Jurkat, Clone E6-1 (cell line): ENCODE measurements around the gene PIGA. TPM values are rescaled to one million over a fixed set of nuclear protein-coding genes. Genes with fewer than 3 reads are reported as not detected.

Experiments used
- DNase-seq: peaks from one replicate; pipeline ENCODE4 v3.0.0-alpha.2; 2011; ENCODE audit warnings: low read depth, low spot score
- H3K4me3 ChIP-seq: 2 replicates; pipeline ENCODE4 v1.5.1; 2011; ENCODE audit warnings: mild to moderate bottlenecking, low read length, control low read depth, moderate library complexity
- polyA plus RNA-seq: library from polyadenylated mRNA; unstranded; fragments of >200 nt; gene quantifications from one replicate; pipeline ENCODE4 v1.2.1, GENCODE V29; 2012; ENCODE audit warnings: missing spikeins; ENCODE audit not compliant: insufficient read length, insufficient read depth

PIGA gene, protein sequence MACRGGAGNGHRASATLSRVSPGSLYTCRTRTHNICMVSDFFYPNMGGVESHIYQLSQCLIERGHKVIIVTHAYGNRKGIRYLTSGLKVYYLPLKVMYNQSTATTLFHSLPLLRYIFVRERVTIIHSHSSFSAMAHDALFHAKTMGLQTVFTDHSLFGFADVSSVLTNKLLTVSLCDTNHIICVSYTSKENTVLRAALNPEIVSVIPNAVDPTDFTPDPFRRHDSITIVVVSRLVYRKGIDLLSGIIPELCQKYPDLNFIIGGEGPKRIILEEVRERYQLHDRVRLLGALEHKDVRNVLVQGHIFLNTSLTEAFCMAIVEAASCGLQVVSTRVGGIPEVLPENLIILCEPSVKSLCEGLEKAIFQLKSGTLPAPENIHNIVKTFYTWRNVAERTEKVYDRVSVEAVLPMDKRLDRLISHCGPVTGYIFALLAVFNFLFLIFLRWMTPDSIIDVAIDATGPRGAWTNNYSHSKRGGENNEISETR
- 7.5 TPM for polyA plus RNA-seq

DNA sequence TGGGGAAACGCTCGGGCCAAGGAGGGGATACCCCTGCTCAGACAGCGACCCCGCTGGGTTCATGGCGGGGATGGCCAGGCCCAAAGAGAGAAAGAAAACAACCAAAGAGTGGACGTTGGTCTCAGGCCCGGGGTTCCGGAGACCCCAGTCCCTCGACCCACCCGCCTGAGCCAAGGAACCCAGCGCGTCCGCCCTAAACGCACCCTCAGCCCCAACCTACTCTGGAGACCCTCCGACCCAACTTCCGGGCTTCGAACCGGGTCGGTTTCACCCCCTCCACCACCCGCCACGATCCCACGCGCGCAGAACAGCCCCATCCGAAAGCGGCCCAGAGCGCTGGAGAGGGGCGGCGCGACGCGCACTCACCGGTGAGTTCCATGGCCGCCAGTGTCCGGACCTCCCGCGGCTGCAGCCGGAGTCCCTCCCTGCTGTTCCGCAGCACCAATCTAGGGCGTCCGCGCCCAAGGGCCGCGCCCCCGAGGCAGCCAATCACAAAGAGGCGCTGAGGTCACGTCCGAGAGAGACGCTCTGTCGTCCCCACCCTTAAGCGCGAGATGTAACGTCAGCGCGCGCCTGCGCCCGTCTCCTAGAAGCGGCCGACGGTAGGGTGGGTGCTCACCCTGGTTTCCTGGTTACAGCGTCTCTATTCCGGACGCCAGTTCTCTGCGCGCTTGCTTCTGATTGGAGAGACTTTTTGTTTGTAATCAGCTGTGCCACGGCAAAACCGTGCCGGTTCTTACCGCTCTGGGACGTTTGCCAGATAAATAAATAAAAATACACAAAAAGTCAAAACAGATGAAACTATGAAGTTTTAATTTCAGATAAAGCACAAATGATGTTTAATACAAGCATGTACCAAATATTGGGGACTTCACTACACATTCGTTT lies at the start of gene PIGA:
Gene PIGA, minus strand, starts transcription at position 389 of the 888 bp plus-strand sequence. CDS start 3,593 bp downstream, outside the sequence.
- peak within 1 kb of the TSS; percentile 80 for H3K4me3 ChIP-seq
- DNase-seq: peak; percentile 89

DNA sequence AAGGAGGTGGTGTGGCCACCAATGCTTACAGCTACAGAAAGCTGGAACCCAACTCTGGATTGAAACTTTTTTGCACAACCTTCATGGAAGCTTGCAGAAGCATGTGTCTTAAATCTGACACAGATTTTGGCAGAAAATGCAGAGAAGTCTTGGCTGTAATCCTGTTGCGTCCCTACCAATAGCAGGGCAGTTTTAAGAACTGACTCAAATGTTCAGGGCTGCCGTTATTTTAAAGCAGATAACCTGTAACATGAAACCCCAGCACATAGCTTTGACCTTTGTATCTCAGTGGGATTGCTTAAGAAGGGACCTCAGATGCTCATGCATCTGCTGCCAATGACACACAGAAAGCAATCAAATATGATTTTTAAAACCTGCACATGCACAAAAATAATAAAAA lies 49.0 kb upstream of the PIGA start, which contains the start of gene VEGFD:
Gene VEGFD, minus strand, starts transcription at position 110 of the 400 bp plus-strand sequence. CDS start 467 bp downstream, outside the sequence.
- no peak within 1 kb of the TSS for H3K4me3 ChIP-seq
- DNase-seq: no peak

DNA sequence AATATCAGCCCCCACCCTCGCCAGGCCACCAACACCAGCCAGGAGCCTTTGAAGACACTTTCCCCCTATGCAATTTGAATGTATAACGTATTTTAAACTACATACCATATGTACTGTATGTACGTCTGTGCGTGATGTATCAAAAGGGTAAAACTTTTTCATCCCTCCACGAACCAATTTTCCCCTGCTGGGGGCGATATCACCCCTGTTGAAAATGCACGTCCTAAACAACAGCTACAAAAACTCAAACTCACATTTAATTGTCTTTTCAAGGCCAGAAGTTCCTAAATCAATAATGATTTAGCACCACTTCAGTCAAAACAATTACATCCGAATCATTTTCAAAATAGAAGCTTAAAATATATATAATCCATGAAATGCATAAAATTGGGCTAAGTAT lies 47.5 kb upstream of the PIGA start:
- no peak for DNase-seq
- no peak overlapping the region for H3K4me3 ChIP-seq

DNA sequence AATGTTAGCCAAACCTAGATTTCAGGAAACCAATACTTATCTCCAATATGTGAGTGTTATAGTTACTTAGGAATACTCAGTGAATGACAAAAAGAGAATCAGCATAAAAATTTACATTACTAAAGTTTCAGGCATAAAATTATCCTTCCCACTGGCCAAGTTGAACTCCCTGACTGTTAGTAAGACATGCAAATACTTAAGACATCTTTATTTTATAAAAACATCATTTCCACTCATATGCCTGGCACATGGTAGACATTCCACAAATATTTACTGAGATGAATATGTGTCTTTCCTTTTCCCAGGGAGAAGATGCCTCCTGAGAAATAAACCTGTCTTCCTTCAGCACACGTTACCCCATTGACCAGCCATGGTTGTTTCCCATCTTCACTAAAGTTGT lies 41.6 kb upstream of the PIGA start:
- H3K4me3 ChIP-seq: no peak overlapping the region
- DNase-seq: no peak

DNA sequence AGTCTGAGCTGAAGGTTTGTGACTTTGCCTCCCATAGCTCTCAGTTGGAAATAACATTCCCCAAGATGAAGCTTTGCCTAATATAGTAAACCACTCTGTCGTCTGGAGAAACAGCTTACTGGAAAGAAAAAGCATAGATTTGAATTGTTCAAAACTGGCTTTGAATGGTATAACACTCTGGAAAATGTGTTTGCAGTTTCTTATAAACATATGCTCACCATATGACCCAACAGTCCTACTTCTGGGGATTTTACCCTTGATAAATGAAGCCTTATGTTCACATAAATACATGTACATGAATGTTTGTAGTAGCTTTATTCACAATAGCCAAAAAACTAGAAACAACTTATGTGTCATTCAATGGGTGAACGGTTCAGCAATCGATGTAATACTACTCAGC lies 38.7 kb upstream of the PIGA start:
- no peak for DNase-seq
- H3K4me3 ChIP-seq: no peak overlapping the region

DNA sequence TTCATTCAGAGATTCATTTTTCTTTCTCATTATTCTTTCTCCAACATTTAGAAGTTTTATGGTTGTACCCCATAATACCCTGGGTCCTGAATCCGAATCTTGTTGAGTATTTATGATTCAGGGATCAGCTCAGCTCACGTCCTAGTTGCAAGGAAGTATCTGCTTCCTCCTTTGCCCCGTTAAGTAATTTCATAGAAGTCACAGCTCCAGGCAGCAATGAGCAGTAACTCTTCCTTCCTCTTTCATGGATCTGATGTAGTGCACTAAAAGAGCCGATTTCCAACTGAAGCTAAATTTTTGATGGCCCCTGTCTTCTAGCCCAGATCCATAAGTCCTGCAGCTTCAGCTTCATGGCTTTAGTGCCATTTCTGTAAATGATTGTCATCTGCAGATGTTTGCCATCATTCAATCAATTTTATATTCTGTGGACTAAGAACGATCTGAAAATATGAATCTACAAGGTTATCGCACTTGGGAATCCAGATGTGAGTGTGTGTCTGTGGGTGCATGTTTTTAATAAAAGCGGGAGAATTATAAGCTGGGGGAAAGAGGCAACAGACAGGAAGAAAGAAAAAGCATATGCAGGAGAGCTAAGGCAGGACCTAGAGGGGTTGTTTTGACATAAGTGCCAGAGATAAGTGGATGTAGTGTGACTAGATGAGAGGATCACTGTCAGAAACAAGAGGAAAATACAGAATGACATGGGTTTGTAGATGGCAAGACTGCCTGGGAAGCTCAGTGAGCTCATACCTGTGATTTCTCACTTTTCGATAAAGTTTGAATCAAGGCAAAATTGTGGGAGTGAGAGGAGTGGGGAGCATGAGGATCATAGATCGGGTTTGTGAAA lies 31.4 kb upstream of the PIGA start:
- no peak for DNase-seq
- H3K4me3 ChIP-seq: no peak overlapping the region

DNA sequence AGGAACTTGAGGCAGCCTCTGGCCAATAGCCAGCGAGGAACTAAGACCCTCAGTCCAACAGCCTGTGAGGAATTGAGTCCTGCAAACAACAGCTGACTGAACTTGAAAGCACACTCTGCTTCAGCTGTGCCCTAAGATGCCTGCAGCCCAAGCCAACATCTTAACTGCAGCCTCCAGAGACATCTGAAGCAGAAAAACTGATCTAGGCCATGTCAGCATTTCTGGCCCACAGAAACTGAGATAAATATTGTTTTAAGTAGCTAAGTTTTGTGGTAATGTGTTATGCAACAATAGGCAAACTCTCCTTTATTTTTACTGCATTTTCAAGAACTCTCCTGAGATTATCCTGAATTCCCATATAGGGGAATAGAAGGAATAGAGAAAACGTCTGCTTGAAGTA lies 24.4 kb upstream of the PIGA start:
- H3K4me3 ChIP-seq: no peak overlapping the region

DNA sequence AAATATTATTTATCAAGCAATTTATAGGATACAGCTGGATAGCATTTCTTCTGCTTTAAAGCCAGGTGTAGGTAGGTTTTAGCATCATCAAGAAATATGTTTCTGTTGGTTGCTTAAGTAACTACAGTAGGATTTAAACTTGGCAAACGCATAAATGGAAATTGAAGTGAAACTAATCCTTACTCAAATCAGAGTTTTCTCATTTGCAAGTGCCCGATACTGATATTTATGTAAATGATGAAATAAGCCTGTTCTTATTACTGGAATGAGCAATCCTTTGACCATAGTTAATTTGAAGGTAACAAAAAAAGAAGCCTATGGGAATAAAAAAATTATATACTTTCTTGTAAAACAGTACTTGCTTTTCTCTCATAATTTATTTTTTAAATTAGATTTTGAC lies 23.2 kb upstream of the PIGA start:
- no peak overlapping the region for H3K4me3 ChIP-seq
- DNase-seq: no peak

More for the DNA sequence above, 24.4 kb upstream of the PIGA start:
- no peak for DNase-seq

DNA sequence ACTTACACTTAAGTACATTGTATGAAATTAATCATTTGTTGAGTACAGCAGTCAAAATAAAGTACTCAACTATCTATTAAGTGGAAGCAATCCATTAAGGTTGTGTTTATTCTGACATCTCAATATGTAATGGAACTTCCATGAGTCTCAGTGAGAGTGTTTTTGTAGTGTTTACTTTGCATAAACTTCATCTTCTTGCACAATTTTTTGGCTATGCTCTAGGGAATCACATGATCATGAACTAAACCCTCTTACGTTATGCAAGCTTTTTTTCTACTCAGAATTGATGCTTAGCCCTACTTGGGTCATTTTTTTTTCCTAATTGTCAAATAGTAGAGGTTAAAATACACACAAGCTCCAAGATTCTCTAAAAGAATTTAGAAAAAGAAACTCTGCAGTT lies 21.1 kb upstream of the PIGA start:
- no peak overlapping the region for H3K4me3 ChIP-seq
- no peak for DNase-seq

DNA sequence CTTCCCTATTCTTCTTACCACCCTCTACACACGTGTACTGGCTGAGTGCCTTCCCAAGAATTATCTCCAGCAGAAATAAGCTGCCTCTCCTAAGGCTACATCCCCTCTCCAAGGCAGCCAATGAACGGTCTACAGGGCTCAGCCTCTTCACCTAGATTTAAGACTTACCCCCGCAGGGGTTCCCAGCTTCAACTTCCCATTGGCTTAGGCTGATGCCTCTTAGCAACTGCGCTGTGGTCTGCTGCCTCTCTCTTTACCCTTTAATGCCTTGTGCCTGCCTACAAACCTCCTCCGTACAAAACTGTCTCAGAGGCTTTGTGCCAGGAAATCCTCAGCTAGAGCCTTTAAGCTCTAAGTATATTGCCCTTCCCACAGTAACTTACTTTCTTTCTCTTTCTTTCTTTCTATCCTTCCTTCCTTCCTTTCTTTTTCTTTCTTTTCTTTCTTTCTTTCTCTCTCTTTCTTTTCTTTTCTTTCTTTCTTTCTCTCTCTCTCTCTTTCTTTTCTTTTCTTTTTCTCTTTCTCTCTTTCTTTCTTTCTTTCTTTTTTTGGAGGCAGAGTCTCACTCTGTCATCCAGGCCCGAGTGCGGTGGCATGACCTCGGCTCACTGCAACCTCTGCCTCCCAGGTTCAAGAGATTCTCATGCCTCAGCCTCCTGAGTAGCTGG lies 15.1 kb upstream of the PIGA start:
- H3K4me3 ChIP-seq: no peak overlapping the region
- no peak for DNase-seq

DNA sequence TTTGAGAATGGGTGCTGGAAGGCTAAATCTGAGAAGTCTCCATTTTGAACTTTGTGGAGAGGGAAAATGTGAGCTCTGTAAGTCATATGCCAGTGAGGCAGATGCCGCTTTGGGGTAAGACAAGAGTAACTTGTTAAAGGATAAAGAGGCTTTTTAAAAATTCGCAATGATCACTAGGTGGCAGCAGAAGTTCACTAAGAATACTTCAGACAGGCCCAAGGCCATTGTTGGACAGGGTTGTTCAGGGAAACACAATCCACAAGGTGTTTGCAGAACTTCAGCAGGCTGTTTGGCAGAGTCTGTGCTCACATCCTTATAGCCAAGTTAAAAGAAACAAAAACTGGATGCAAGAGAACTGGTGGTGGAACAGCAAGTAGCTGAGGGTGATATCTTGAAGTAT lies 13.7 kb upstream of the PIGA start:
- H3K4me3 ChIP-seq: no peak overlapping the region
- peak; percentile 51 for DNase-seq

DNA sequence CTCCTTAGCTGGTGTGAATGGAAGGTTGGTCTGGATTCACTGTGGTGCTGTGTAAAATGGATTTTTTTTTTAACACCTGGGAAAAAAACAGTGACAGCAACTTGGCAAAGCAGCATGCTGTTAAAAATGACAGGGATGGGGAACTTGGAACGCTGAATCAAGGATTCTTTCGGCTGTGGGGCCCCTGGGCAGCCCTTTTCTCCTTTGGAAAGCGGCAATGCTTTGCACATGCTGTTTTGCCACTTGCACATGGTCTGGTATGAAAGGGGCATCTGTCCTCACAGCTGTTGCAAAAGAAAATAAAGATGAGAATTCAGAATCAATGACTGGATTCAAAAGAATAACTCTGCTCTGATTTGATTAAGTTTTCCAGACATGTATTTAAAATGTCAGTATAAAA lies 10.7 kb upstream of the PIGA start:
- no peak overlapping the region for H3K4me3 ChIP-seq
- no peak for DNase-seq

DNA sequence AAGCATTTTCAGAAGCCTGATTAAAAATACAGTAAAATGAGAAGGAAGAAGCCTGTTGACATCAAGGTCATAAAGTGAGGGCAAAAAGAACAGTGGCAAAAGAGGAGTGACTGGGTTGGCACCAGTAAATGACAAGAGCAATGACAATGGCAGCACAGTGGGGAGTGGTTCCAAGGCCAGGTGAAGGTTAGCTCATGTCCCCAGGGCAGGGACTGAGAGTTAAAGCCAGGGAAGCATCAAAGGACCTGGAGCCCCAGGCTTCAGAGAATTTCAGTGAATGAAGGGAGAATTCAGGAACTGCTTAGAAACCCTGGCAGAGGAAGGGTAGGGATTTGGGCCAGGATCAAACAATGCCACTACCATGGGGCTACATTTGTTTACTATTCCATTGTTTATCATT lies 8.8 kb upstream of the PIGA start:
- no peak overlapping the region for H3K4me3 ChIP-seq
- no peak for DNase-seq

DNA sequence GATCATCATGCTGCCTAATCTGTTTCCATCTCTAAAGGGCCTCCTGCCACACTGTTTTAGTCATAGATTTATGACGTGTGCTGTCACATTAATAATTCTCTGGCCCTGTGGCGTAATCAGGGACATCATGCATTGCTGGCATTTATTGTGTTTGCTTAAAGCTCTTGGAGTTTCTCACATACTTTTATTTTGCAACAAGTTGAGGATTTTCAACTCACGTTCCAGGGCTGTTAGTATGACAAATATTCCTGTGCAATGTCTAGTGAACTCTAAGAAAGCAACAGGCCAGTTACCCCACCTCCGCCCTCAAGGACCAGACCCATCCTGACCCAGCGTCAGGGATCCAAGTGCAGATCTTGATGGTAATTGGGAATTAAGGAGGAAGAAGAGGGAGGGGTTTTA lies 7.8 kb upstream of the PIGA start:
- no peak for DNase-seq
- no peak overlapping the region for H3K4me3 ChIP-seq

DNA sequence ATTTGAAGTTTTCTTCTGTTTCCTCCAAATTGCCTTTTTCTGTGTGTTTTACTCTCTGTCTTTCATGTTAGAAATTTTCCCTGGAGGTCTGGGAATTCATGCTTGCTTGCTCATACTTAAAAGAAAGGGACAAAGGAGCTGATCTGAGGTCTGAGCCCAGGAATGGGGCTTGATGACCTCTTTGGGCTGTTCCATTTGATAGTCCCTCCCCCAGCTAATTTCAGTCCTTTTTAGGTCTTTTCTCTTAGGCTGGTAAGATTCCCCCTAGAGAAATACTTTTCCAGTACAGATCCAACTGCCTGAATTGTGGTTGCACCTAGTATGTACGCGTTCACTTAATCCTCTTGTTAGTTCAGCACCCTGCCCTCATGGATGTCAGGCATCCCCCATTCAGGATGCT lies 5.5 kb upstream of the PIGA start:
- H3K4me3 ChIP-seq: no peak overlapping the region
- no peak for DNase-seq

DNA sequence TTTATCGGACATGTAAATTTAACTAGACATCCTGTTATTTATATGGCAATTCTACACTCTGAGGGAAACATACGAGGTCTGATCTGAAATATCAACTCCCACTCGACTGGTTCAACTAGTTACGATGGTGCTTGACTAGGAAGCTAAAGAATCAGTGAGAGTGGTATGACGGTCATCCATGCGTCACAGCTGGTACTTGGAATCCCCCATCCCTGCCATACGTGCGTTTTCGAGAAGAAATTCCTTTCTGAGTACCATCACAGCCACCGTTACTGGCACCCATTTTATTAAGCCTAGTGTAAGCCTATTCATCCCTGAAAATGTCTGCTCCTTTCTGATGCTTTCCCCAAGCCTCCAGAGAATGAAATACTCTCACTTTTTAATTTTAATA lies 695 bp upstream of the PIGA start:
- peak overlapping the region; percentile 56 for H3K4me3 ChIP-seq
- no peak for DNase-seq

DNA sequence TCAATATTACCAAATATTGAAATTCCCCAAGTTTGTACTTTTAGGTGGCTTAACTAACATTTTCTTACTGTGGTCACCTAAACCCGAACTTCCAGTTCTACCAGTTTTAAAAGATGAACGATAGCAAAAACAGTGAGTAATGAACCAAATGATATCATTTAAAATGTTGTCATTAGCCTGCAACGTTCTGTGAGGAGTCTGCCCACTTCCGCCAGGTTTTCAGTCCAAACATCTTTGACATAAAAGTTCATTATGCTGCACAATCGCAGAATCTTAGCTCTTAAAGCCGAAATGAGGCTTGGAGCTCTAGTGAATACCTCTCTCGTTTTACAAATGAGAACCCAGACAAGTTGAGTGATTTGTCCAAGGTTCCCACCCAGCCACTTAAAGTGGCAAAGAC lies 762 bp downstream of the PIGA start:
- DNase-seq: peak; percentile 19
- peak overlapping the region; percentile 80 for H3K4me3 ChIP-seq

DNA sequence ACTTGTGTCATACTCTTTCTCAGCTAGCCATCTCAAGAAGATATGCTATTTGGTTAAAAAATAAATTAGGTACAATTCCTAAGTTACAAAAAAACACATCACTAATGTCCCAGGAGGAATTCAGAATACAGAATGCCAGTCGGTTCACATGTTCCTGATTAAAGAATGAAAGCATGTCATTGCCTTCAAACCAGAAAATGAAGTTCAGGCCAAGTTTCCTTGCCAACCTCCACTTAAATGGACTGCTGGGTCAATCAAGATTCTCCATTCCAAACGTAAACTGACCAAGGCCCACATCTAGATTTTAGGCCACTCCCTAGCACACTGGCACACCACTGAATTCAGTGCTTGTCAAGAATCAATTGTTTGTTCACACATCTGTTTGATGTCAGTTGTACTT lies 6.5 kb downstream of the PIGA start:
- no peak for DNase-seq
- H3K4me3 ChIP-seq: no peak overlapping the region

DNA sequence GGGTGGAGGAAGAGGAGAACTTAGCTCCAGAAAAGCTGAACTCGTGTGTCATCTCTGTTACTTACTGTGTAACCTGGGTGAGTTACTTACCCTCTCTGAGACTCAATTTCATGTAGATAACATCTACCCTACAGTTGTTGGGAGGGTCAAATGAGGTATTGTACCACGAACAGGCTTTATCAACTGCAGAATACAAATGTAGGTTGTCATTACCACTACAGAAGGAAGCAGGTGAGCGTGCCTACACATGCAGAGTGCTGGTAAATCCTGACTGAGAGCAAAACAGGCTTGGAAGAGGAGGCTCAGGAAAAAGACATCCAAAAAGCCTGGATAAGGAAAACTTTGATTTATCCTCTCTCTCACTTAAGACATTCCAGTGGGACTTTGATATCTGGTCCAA lies 7.2 kb downstream of the PIGA start:
- no peak for DNase-seq

More for the DNA sequence above, 7.2 kb downstream of the PIGA start:
- H3K4me3 ChIP-seq: no peak overlapping the region
